ENCODE measurements around the gene LRCH1.

- TF ChIP-seq EP300 (IDR thresholded peaks at IDR 0.05; ENCODE audit: borderline replicate concordance) (no peak), FOXM1 (IDR thresholded peaks at IDR 0.05; ENCODE audit: borderline replicate concordance, low read depth) (no peak), MAX (IDR thresholded peaks at IDR 0.05) (no peak), TEAD4 (IDR thresholded peaks at IDR 0.05) (no peak), TAF1 (IDR thresholded peaks at IDR 0.05; ENCODE audit: low read depth) (no peak), REST (IDR thresholded peaks at IDR 0.05; ENCODE audit: low read depth) (no peak), CREB1 (IDR thresholded peaks at IDR 0.05; ENCODE audit: low read depth) (no peak), EGR1 (IDR thresholded peaks at IDR 0.05) (no peak)
These were observed 67.1 kb downstream of the LRCH1 start for GRCh38 chr13:46620029-46620428.
